SU-DHL-6 (cell line): ENCODE results near the gene OTUB2.
"Not testable (repeated sequence)": the region's sequence is repeated elsewhere in the genome, so short reads cannot be mapped to it uniquely, and the experiment has no call there.

Experiments
- H2AFZ ChIP-seq: fragments of 200-600 bp; sonication (generic); 2 replicates; pipeline ENCODE4 v1.6.1; 2014; ENCODE audit warnings: low read depth, mild to moderate bottlenecking, moderate library complexity, mixed read lengths, antibody characterized with exemption, low read length; ENCODE audit not compliant: severe bottlenecking
- H3F3A ChIP-seq: fragments of 200-600 bp; shearing (Covaris generic); 2 replicates; pipeline ENCODE4 v1.6.0; 2016; ENCODE audit warnings: antibody characterized with exemption, mild to moderate bottlenecking; ENCODE audit not compliant: insufficient read depth
- H3K27ac ChIP-seq: fragments of 200-600 bp; sonication (generic); 2 replicates; pipeline ENCODE4 v1.5.1; 2016; ENCODE audit warnings: low read depth, mild to moderate bottlenecking, low read length, moderate library complexity, mixed read lengths
- H3K27me3 ChIP-seq: fragments of 200-600 bp; sonication (generic), shearing (Covaris generic); 2 replicates; pipeline ENCODE4 v1.6.0; 2014; ENCODE audit warnings: mild to moderate bottlenecking, low read length
- H3K36me3 ChIP-seq: fragments of 200-600 bp; sonication (generic); 2 replicates; pipeline ENCODE4 v1.6.1; 2014; ENCODE audit warnings: mild to moderate bottlenecking, low read length, mixed read lengths
- H3K4me2 ChIP-seq: fragments of 300-600, 200-600 bp; shearing (Covaris generic), sonication (generic); 2 replicates; pipeline ENCODE4 v1.6.0; 2014; ENCODE audit warnings: low read length, low read depth, mild to moderate bottlenecking; ENCODE audit not compliant: poor library complexity, severe bottlenecking
- H3K4me3 ChIP-seq: fragments of 200-600 bp; sonication (generic); 2 replicates; pipeline ENCODE4 v1.5.1; 2014; ENCODE audit warnings: antibody characterized with exemption, low read length, mild to moderate bottlenecking, mixed read lengths; ENCODE audit not compliant: insufficient read depth, poor library complexity, severe bottlenecking
- H3K79me2 ChIP-seq: fragments of 200-600 bp; sonication (generic); 2 replicates; pipeline ENCODE4 v1.6.1; 2014; ENCODE audit warnings: mild to moderate bottlenecking, low read length, moderate library complexity; ENCODE audit not compliant: insufficient read depth
- H3K9ac ChIP-seq: fragments of 200-600 bp; sonication (generic); 2 replicates; pipeline ENCODE4 v1.7.0; 2014; ENCODE audit warnings: mild to moderate bottlenecking, low read length
- H3K9me2 ChIP-seq: fragments of 200-600 bp; sonication (generic); replicated peaks from 2 replicates; pipeline ENCODE4 v1.6.1; 2014; ENCODE audit warnings: low read length; ENCODE audit not compliant: insufficient read depth
- H3K9me3 ChIP-seq: fragments of 200-600 bp; sonication (generic); 2 replicates; pipeline ENCODE4 v1.6.1; 2014; ENCODE audit warnings: low read length, mixed read lengths; ENCODE audit not compliant: insufficient read depth
- H4K20me1 ChIP-seq: fragments of 200-600 bp; sonication (generic); 2 replicates; pipeline ENCODE4 v1.6.1; 2014; ENCODE audit warnings: low read depth, mild to moderate bottlenecking, antibody characterized with exemption, low read length, moderate library complexity, mixed read lengths
- EZH2phosphoT487 ChIP-seq: fragments of 200-600 bp; sonication (generic), shearing (Covaris generic); conservative IDR thresholded peaks from 2 replicates; pipeline ENCODE4 v1.6.1; 2018; ENCODE audit warnings: mild to moderate bottlenecking, antibody characterized with exemption, low read length, moderate library complexity, mixed read lengths
- TF ChIP-seq, protein P1 (sequence below): fragments of 200-600 bp; sonication (generic); IDR thresholded peaks from one replicate; pipeline ENCODE4 v1.5.1; 2017; ENCODE audit warnings: antibody characterized with exemption, mild to moderate bottlenecking, low read length, moderate library complexity; ENCODE audit not compliant: insufficient read depth, poor library complexity, severe bottlenecking

OTUB2 gene

DNA sequence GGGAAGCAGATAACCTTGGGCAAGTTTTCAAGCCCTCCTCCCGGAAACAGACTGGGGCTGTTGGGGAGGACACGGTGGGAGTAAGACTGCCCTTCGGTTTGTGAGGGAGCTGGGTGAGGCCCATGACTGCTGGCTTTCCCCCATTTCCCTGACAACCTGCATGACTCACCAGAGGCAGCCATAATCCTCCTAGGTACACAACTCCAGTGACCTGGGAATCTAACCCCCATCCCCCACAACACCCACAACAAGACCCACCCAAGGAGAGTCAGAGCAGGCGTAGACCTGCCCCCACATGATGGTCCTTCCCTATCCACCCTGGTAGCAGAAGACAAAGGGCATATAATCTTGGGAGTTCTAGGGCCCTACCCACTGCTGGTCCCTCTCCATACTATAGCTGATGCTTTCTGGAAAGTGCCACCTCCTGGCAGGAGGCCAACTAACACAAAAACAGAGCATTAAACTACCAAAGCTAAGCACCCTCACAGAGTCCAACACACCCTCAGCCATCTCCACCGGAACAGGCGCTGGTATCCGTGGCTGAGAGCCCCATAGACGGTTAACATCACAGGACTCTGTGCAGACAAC is 40.0 kb downstream of the OTUB2 start:
- H3K79me2 ChIP-seq, result peaks cover 99% of the 10 kb centered on the region
- TF ChIP-seq, protein P1, sequence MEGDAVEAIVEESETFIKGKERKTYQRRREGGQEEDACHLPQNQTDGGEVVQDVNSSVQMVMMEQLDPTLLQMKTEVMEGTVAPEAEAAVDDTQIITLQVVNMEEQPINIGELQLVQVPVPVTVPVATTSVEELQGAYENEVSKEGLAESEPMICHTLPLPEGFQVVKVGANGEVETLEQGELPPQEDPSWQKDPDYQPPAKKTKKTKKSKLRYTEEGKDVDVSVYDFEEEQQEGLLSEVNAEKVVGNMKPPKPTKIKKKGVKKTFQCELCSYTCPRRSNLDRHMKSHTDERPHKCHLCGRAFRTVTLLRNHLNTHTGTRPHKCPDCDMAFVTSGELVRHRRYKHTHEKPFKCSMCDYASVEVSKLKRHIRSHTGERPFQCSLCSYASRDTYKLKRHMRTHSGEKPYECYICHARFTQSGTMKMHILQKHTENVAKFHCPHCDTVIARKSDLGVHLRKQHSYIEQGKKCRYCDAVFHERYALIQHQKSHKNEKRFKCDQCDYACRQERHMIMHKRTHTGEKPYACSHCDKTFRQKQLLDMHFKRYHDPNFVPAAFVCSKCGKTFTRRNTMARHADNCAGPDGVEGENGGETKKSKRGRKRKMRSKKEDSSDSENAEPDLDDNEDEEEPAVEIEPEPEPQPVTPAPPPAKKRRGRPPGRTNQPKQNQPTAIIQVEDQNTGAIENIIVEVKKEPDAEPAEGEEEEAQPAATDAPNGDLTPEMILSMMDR, result no peak
- H3K9me3 ChIP-seq, result peaks cover 4% of the 10 kb centered on the region; the same call in 1 of the 2 replicates
- peaks cover 29% of the 10 kb centered on the region for H4K20me1 ChIP-seq
- no peak overlapping the region for H3K27ac ChIP-seq
- no peak overlapping the region for H3K4me3 ChIP-seq
- H3K4me2 ChIP-seq, result no peak overlapping the region
- peaks cover 23% of the 10 kb centered on the region for H3K36me3 ChIP-seq
- H3F3A ChIP-seq, result no peaks in the 10 kb centered on the region
- no peaks in the 10 kb centered on the region for H3K9me2 ChIP-seq
- H2AFZ ChIP-seq, result no peak overlapping the region
- H3K27me3 ChIP-seq, result no peaks in the 10 kb centered on the region
- H3K9ac ChIP-seq, result no peak overlapping the region

DNA sequence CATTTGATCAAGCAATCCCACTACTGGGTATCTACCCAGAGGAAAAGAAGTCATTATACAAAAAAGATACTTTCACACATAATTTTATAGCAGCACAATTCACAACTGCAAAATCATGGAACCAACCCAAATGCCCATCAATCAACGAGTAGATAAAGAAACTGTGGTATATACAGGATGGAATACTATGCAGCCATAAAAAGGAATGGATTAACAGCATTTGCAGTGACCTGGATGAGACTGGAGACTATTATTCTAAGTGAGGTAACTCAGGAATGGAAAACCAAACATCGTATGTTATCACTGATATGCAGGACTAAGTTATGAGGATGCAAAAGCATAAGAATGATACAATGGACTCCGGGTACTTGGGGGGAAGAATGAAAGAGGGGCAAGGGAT is 45.9 kb downstream of the OTUB2 start:
- not testable (repeated sequence) for H3K27me3 ChIP-seq, H3K9ac ChIP-seq, H3K4me2 ChIP-seq, H2AFZ ChIP-seq, H3K27ac ChIP-seq, H3K4me3 ChIP-seq, H4K20me1 ChIP-seq, H3K9me2 ChIP-seq
- Histone ChIP-seq H3F3A (peaks cover 17% of the 10 kb centered on the region; the same call in 1 of the 2 replicates), H3K79me2 (peaks cover 100% of the 10 kb centered on the region), H3K36me3 (peaks cover 42% of the 10 kb centered on the region), H3K9me3 (peaks cover 10% of the 10 kb centered on the region; the same call in 1 of the 2 replicates)

DNA sequence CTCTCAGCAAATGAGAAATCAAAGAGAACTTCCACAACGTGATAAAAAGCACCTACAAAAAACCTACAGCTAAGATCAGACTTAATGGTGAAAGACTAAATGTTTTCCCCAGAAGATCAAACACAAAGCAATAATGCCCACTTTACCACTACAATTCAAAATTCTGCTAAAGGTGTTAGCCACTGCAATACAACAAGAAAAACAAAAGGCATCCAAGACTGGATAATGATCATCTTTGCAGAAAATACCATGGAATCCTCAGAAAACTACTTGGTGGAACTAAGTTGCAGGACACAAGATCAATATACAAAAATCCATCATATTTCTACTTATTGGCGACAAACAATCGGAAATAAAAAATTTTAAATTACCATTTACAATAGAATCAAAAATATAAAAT is 48.4 kb downstream of the OTUB2 start:
- Histone ChIP-seq H3K9me3 (peaks cover 10% of the 10 kb centered on the region; the same call in 1 of the 2 replicates), H3K36me3 (peaks cover 62% of the 10 kb centered on the region), H2AFZ (no peak overlapping the region), H4K20me1 (peaks cover 6% of the 10 kb centered on the region; the same call in 1 of the 2 replicates), H3K9ac (no peak overlapping the region), H3K4me3 (no peak overlapping the region), H3F3A (peaks cover 17% of the 10 kb centered on the region; the same call in 1 of the 2 replicates), H3K27me3 (no peaks in the 10 kb centered on the region), H3K4me2 (peak overlapping the region; percentile 33), H3K27ac (no peak overlapping the region), H3K79me2 (peaks cover 100% of the 10 kb centered on the region), H3K9me2 (no peaks in the 10 kb centered on the region)
- no peak for TF ChIP-seq EZH2phosphoT487
- TF ChIP-seq, protein P1, result no peak

DNA sequence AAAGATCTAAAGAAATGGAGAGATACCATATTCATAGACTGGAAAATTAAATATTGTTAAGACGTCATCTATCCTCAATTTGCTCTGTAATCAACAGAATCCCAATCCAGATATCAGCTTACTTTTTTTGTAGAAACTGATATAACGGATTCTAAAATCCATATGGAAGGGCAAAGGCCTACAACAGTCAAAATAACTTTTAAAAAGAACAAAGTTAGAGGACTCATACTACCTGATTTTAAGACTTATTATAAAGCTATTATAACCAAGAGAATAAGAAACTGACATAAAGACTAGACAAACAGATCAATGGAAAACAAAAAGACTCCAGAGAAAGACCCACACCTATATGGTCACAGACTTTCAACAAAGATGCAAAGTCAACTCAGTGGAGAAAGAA is 48.9 kb downstream of the OTUB2 start:
- Histone ChIP-seq H3K9ac (no peak overlapping the region), H2AFZ (no peak overlapping the region), H4K20me1 (peaks cover 10% of the 10 kb centered on the region; the same call in 1 of the 2 replicates), H3F3A (peaks cover 17% of the 10 kb centered on the region; the same call in 1 of the 2 replicates), H3K79me2 (peaks cover 100% of the 10 kb centered on the region), H3K4me2 (peak overlapping the region; percentile 33), H3K27ac (no peak overlapping the region), H3K9me2 (no peaks in the 10 kb centered on the region), H3K27me3 (no peaks in the 10 kb centered on the region), H3K4me3 (no peak overlapping the region), H3K9me3 (peaks cover 9% of the 10 kb centered on the region; the same call in 1 of the 2 replicates), H3K36me3 (peaks cover 57% of the 10 kb centered on the region)
- TF ChIP-seq EZH2phosphoT487, result no peak
- TF ChIP-seq, protein P1, result no peak
